Measurements from ENCODE around the gene MARCHF9.
A peak's percentile ranks its signal among the peaks of the same experiment; 100 is the strongest.

Gene MARCHF9

DNA sequence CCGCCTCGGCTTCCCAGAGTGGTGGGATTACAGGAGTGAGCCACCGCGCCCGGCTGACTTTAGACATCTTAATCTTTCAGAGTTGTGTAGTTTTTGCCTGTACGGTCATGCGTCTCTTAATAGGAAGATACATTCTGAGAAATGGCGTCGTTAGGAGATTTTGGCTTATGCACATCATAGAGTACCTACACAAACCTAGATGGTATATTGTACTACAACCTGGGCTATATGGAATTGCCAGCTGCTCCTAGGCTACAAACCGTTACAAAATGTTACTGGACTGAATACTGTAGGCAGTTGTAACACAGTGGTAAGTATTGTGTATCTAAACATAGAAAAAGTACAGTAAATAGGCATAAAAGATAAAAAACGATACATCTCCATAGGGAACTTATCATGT, 29.0 kb downstream of the MARCHF9 start:
- no peak overlapping the region for H3K9ac ChIP-seq (ENCODE audit: low read length)
- peaks cover 16% of the 10 kb centered on the region for H3K79me2 ChIP-seq (ENCODE audit: insufficient read depth, low read length)
- H3K36me3 ChIP-seq (ENCODE audit: low read length): peaks cover 22% of the 10 kb centered on the region; the same call in 1 of the 2 replicates
- no peak overlapping the region for H2AFZ ChIP-seq (ENCODE audit: low read depth, low read length, severe bottlenecking)
- no peak overlapping the region for H3K27ac ChIP-seq (ENCODE audit: low read depth, low read length)
- H3K4me2 ChIP-seq (ENCODE audit: low read depth, low read length, poor library complexity, severe bottlenecking): peak overlapping the region; percentile 91
- no peak overlapping the region for H3K4me3 ChIP-seq (ENCODE audit: insufficient read depth, low read length, poor library complexity, severe bottlenecking)
- H3F3A ChIP-seq (ENCODE audit: insufficient read depth): no peaks in the 10 kb centered on the region
- H3K27me3 ChIP-seq (ENCODE audit: low read length): no peaks in the 10 kb centered on the region
- no peaks in the 10 kb centered on the region for H3K9me2 ChIP-seq (replicated peaks; ENCODE audit: insufficient read depth, low read length)
- no peak for TF ChIP-seq EZH2phosphoT487 (conservative IDR thresholded peaks at IDR 0.05; ENCODE audit: low read length)
- TF ChIP-seq, protein P1, sequence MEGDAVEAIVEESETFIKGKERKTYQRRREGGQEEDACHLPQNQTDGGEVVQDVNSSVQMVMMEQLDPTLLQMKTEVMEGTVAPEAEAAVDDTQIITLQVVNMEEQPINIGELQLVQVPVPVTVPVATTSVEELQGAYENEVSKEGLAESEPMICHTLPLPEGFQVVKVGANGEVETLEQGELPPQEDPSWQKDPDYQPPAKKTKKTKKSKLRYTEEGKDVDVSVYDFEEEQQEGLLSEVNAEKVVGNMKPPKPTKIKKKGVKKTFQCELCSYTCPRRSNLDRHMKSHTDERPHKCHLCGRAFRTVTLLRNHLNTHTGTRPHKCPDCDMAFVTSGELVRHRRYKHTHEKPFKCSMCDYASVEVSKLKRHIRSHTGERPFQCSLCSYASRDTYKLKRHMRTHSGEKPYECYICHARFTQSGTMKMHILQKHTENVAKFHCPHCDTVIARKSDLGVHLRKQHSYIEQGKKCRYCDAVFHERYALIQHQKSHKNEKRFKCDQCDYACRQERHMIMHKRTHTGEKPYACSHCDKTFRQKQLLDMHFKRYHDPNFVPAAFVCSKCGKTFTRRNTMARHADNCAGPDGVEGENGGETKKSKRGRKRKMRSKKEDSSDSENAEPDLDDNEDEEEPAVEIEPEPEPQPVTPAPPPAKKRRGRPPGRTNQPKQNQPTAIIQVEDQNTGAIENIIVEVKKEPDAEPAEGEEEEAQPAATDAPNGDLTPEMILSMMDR (IDR thresholded peaks at IDR 0.05; ENCODE audit: insufficient read depth, low read length, poor library complexity, severe bottlenecking): no peak
- no peaks in the 10 kb centered on the region for H4K20me1 ChIP-seq (ENCODE audit: low read depth, low read length)
- H3K9me3 ChIP-seq (ENCODE audit: insufficient read depth, low read length): no peaks in the 10 kb centered on the region

DNA sequence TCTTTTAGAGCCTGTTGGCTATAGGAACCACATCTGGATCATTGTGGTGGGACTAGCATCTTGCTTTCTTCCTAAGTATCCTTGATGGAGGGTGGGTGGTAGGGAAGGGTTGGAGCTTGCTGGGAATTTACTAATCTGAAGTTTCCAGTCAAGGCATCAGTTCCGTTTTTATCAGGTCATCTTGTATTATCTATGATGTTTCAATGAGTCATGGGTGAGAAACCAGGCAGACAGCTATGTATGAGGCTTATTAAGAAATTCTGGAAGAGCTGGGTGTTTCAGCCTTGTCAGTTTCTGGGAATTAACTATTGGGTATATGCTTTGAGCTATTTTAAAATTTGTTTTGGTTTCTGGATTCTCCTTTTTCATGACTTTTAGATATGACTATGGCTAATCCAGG, 39.0 kb downstream of the MARCHF9 start:
- H3K4me2 ChIP-seq (ENCODE audit: low read depth, low read length, poor library complexity, severe bottlenecking): no peak overlapping the region
- TF ChIP-seq, protein P1 (IDR thresholded peaks at IDR 0.05; ENCODE audit: insufficient read depth, low read length, poor library complexity, severe bottlenecking): no peak
- no peak for TF ChIP-seq EZH2phosphoT487 (conservative IDR thresholded peaks at IDR 0.05; ENCODE audit: low read length)
- no peaks in the 10 kb centered on the region for H3K27me3 ChIP-seq (ENCODE audit: low read length)
- no peaks in the 10 kb centered on the region for H4K20me1 ChIP-seq (ENCODE audit: low read depth, low read length)
- no peak overlapping the region for H3K4me3 ChIP-seq (ENCODE audit: insufficient read depth, low read length, poor library complexity, severe bottlenecking)
- H3K79me2 ChIP-seq (ENCODE audit: insufficient read depth, low read length): no peaks in the 10 kb centered on the region
- peaks cover 5% of the 10 kb centered on the region; the same call in 1 of the 2 replicates for H3F3A ChIP-seq (ENCODE audit: insufficient read depth)
- no peaks in the 10 kb centered on the region for H3K9me2 ChIP-seq (replicated peaks; ENCODE audit: insufficient read depth, low read length)
- H3K36me3 ChIP-seq (ENCODE audit: low read length): peaks cover 26% of the 10 kb centered on the region; the same call in 1 of the 2 replicates
- H3K9me3 ChIP-seq (ENCODE audit: insufficient read depth, low read length): no peaks in the 10 kb centered on the region
- no peak overlapping the region for H3K9ac ChIP-seq (ENCODE audit: low read length)
- no peak overlapping the region for H2AFZ ChIP-seq (ENCODE audit: low read depth, low read length, severe bottlenecking)
- no peak overlapping the region for H3K27ac ChIP-seq (ENCODE audit: low read depth, low read length)

DNA sequence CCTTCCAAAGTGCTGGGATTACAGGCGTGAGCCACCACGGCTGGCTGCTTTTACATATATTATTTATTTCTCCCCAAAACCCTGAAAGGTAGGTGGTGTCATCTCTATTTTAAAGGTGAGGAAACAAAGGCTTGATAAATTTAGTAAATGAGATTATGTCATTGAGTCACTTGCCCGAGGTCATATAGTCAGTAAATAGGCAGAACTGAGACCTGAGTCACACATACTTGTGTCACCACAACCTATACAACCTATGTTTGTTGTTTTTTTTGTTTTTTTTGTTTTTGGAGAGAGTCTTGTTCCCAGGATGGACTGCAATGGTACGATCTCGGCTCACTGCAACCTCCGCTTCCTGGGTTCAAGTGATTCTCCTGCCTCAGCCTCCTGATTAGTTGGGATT, 40.5 kb downstream of the MARCHF9 start:
- no peaks in the 10 kb centered on the region for H3K27me3 ChIP-seq (ENCODE audit: low read length)
- no peaks in the 10 kb centered on the region for H3K79me2 ChIP-seq (ENCODE audit: insufficient read depth, low read length)
- no peaks in the 10 kb centered on the region for H3K9me3 ChIP-seq (ENCODE audit: insufficient read depth, low read length)
- H3K27ac ChIP-seq (ENCODE audit: low read depth, low read length): no peak overlapping the region
- H3K36me3 ChIP-seq (ENCODE audit: low read length): peaks cover 26% of the 10 kb centered on the region; the same call in 1 of the 2 replicates
- H3K4me2 ChIP-seq (ENCODE audit: low read depth, low read length, poor library complexity, severe bottlenecking): no peak overlapping the region
- H3K4me3 ChIP-seq (ENCODE audit: insufficient read depth, low read length, poor library complexity, severe bottlenecking): no peak overlapping the region
- no peaks in the 10 kb centered on the region for H3K9me2 ChIP-seq (replicated peaks; ENCODE audit: insufficient read depth, low read length)
- TF ChIP-seq, protein P1 (IDR thresholded peaks at IDR 0.05; ENCODE audit: insufficient read depth, low read length, poor library complexity, severe bottlenecking): no peak
- TF ChIP-seq EZH2phosphoT487 (conservative IDR thresholded peaks at IDR 0.05; ENCODE audit: low read length): no peak
- H3K9ac ChIP-seq (ENCODE audit: low read length): no peak overlapping the region
- H4K20me1 ChIP-seq (ENCODE audit: low read depth, low read length): no peaks in the 10 kb centered on the region
- H3F3A ChIP-seq (ENCODE audit: insufficient read depth): peaks cover 5% of the 10 kb centered on the region; the same call in 1 of the 2 replicates
- no peak overlapping the region for H2AFZ ChIP-seq (ENCODE audit: low read depth, low read length, severe bottlenecking)
